ENCODE measurements around the gene RHBDD1. TPM values are rescaled to one million over a fixed set of nuclear protein-coding genes. Genes with fewer than 3 reads are reported as not detected.

The RHBDD1 gene
- total RNA-seq, 1 donor from 2014 or later, result 29.8 TPM

- intact Hi-C loops (cut with micrococcal nuclease), result no loop called here
- DNase-seq (no peak), ATAC-seq (no peak)
These were observed 38.0 kb downstream of the RHBDD1 start for GRCh38 chr2:226873826-226874225.

DNA sequence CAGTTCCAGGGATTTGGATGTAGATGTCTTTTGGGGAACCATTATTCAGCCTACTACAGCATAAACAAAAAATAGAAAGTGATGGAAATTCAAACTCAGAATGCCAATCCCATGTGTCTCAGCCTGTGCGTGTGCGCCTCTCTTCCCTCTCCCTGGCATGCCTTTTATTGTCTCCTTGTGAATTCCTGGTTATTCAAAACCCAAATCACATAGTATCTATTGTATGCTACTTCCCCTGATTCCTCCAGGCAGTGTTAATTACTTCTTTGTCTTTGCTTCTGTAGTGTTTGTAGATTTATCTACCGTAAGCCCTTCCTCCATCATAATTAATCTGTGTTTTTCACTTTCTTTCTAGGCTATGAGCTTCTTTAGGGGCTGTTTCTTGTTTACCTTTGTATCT, 38.9 kb downstream of the RHBDD1 start:
- ATAC-seq (no peak), DNase-seq (no peak)
- intact Hi-C loops (cut with micrococcal nuclease), result no loop called here

- intact Hi-C loops (cut with micrococcal nuclease), result no loop called here
- ATAC-seq, result no peak
- DNase-seq, result no peak
These were observed 39.8 kb downstream of the RHBDD1 start for GRCh38 chr2:226875438-226876225.

DNA sequence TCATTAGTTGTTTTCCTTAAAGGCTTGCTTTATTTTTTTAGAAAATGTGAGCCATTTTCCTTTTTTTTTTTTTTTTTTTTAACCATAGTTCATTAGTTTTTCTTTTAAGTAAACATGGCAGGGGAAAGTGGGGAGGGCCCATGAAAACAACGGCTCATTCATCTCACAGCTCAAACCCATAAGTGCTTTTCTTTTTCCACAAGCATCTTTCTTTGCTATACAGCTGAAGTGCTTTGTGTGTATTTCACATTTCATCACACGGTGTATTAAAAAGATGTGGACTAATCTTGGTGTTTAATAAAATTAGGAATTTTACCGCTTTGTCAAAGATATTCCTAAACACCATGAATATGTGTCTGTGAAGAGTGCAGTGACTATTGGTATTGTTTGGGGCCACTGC, 41.6 kb downstream of the RHBDD1 start:
- no peak for ATAC-seq
- intact Hi-C loops (cut with micrococcal nuclease), result no loop called here
- DNase-seq, result no peak

- no peak for ATAC-seq
- DNase-seq, result no peak
- intact Hi-C loops (cut with micrococcal nuclease), result no loop called here
These were observed 45.4 kb downstream of the RHBDD1 start for GRCh38 chr2:226881287-226881686.

- ATAC-seq, result no peak
- intact Hi-C loops (cut with micrococcal nuclease), result no loop called here
- DNase-seq, result no peak
These were observed 46.8 kb downstream of the RHBDD1 start for GRCh38 chr2:226882606-226883005.

- DNase-seq, result no peak
- intact Hi-C loops (cut with micrococcal nuclease), result no loop called here
- ATAC-seq, result no peak
These were observed 47.5 kb downstream of the RHBDD1 start for GRCh38 chr2:226883296-226883795.

DNA sequence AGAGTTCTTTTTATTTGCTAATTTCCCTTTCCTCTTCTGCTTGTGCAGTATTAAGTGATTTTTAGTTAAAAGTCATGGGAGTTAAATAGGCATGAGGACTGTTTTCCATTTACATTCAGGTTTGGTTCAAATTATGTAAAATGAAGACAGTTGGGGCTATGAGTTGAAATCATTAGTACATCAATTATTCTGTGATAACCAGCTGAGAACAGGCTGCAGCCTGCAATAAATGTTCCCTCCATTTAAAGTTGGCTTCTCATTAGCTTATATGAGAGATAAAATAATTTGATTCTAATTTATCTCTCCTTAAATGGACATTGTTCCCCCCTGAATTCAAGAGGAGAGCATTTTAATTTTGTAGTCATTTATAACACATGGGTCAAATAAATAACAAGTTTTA, 48.3 kb downstream of the RHBDD1 start:
- intact Hi-C loops (cut with micrococcal nuclease), result no loop called here
- DNase-seq (no peak), ATAC-seq (no peak)

DNA sequence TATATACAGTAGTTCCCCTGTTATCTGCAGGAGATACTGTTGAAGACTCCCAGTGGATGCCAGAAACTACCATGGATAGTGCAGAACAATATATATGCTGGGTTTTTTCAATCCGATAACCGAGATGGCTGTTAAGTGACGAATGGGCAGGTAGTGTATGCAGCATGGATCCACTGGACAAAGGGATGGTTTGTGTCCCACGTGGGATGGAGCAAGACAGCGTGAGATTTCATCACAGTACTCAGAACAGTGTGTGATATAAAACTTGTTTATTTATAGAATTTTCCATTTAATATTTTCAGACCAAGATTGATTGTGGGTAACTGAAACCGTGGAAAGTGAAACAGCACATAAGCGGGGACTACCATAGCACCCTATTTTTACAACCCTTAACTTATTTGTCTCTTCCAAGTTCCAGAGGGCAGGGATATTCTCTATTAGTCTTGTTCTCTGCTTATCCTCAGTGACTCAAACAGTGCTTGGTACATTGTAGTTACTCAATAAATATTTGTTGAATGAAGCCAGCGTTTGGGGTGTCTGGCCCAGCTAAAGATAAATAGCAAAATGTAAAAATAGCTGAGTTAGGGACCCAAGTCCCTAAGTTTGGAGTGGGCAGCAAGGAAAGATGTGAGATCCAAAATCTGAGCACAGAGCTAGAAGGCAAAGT, 50.0 kb downstream of the RHBDD1 start:
- DNase-seq (no peak), ATAC-seq (no peak)
- intact Hi-C loops (cut with micrococcal nuclease), result no loop called here

- DNase-seq (no peak), ATAC-seq (no peak)
- intact Hi-C loops (cut with micrococcal nuclease), result no loop called here
These were observed 52.1 kb downstream of the RHBDD1 start for GRCh38 chr2:226887940-226888339.

DNA sequence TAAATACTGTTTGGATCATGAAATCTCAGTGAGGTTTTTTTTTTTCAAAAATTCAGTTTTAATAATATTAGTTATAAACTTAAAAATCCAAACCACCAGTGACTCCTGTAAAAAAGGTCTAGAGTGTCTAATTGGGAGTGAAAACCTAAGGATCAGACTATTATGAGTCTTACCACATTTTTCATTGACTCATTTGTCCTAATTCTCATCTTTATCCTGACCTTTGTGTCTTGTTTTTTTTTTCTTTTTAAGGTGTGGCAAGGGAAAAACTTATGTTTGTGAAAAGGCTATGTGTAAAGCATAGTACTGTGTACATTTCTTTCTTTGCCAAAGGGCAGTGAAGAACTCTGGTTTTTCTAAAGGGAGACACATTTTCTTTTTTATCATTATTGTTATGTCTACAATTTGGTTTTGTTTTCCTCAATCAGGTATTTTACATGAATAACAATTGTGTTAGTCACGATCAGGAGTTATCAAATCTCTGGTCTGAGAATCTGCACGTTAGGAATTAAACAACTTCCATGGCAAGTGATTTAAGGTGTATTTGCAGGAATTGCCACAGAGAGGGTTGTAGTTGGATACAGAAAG, 52.6 kb downstream of the RHBDD1 start:
- DNase-seq (no peak), ATAC-seq (no peak)
- intact Hi-C loops (cut with micrococcal nuclease), result no loop called here

DNA sequence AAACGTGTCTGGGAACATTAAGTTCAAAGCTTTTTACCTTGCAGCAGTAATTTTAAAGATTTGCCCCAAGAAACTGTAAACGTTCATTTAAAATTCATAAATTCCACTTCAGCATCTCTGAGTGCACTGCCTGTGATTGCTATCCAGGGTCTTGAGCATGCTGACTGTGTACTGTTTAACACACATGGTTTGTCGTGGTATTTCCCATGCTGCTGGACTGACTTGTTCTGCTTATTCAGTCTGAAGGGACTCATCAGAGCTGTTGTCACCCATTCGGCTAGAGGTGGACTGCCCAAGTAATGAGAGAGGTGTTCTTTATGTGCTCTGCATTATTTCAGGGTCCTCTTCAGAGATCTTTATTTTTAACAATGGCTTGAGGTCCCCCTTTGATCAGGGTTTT, 53.1 kb downstream of the RHBDD1 start:
- ATAC-seq, result no peak
- intact Hi-C loops (cut with micrococcal nuclease), result no loop called here
- no peak for DNase-seq

- no peak for DNase-seq
- intact Hi-C loops (cut with micrococcal nuclease), result no loop called here
- ATAC-seq, result no peak
These were observed 54.4 kb downstream of the RHBDD1 start for GRCh38 chr2:226890286-226890685.

- intact Hi-C loops (cut with micrococcal nuclease), result no loop called here
- peak; percentile 75 for ATAC-seq
- DNase-seq, result peak; percentile 29
These were observed 56.1 kb downstream of the RHBDD1 start for GRCh38 chr2:226891780-226892590.

- no peak for ATAC-seq
- DNase-seq, result no peak
- intact Hi-C loops (cut with micrococcal nuclease), result no loop called here
These were observed 56.9 kb downstream of the RHBDD1 start for GRCh38 chr2:226892729-226893128.

DNA sequence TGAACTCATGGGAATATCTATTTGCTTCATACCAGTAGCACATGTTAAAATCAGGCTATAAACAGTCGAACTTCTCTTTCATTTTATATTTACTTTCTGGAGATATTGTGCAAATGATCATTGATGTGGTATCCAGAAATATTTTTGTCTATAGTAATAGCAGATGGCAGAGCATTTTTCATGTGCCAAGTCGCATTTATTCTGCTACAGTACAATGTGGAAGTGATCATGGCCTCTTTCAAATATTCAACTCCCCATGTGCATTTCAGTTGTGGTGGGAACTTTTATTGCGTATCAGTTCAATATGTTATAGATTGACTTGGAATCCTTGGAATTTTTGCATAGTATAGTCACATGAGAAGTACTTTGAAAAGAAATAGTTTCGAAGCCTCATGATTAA, 57.4 kb downstream of the RHBDD1 start:
- no peak for DNase-seq
- no peak for ATAC-seq
- intact Hi-C loops (cut with micrococcal nuclease), result no loop called here

- intact Hi-C loops (cut with micrococcal nuclease), result no loop called here
- no peak for DNase-seq
- peak; percentile 10 for ATAC-seq
These were observed 58.9 kb downstream of the RHBDD1 start for GRCh38 chr2:226894752-226895151.

GRCh38 chr2:226895579-226895978, 59.7 kb downstream of the RHBDD1 start:
- DNase-seq (no peak), ATAC-seq (peak; percentile 84)
- intact Hi-C loops (cut with micrococcal nuclease), result no loop called here

DNA sequence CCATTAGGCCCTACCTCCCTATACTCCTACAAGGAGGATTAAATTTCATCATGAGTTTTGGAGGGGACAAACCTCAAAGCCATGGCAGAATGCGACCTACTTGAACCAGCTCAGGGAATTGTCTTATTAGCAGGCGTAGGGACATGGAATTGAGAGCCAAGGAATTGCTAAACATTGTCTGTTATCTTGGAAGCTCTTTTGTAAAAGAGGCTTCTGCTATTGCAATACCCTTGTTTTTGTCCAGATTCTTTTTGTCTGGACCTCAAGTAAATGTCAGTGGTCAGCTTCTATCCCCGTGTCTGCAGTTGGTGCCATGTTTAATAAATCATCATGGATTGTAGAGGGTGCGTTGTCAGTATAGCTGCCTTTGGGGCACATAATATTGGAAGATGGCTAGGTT, 62.3 kb downstream of the RHBDD1 start:
- DNase-seq (no peak), ATAC-seq (no peak)
- intact Hi-C loops (cut with micrococcal nuclease), result no loop called here

- ATAC-seq, result peak; percentile 69
These were observed 63.0 kb downstream of the RHBDD1 start for GRCh38 chr2:226898897-226899296.

More at GRCh38 chr2:226898897-226899296, 63.0 kb downstream of the RHBDD1 start:
- intact Hi-C loops (cut with micrococcal nuclease), result no loop called here
- no peak for DNase-seq

Measured in left ventricle myocardium superior (tissue), 1 donor.